ENCODE data around the gene THAP8. TPM values are rescaled to one million over a fixed set of nuclear protein-coding genes. Genes with fewer than 3 reads are reported as not detected.

THAP8 gene
- total and polyA plus RNA-seq, 2 of the 13 experiments (the other 11 are each of a cell fraction or from before 2014, with no cell fraction given): 1.7 to 3.7 TPM

- no peak for TF ChIP-seq KDM6A (CRISPR knock-in tag; IDR thresholded peaks at IDR 0.05; ENCODE audit: low read depth)
- TF ChIP-seq, protein P1, sequence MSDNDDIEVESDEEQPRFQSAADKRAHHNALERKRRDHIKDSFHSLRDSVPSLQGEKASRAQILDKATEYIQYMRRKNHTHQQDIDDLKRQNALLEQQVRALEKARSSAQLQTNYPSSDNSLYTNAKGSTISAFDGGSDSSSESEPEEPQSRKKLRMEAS (IDR thresholded peaks at IDR 0.05): no peak
- TF ChIP-seq ATF2 (CRISPR knock-in tag; IDR thresholded peaks at IDR 0.05): no peak
- no peak for TF ChIP-seq NFE2L1 (CRISPR knock-in tag; IDR thresholded peaks at IDR 0.05; ENCODE audit: borderline replicate concordance)
- TF ChIP-seq ZNF232 (CRISPR knock-in tag; IDR thresholded peaks at IDR 0.05; ENCODE audit: borderline replicate concordance): no peak
- no peak for TF ChIP-seq ZFAT (CRISPR knock-in tag; conservative IDR thresholded peaks at IDR 0.05)
- TF ChIP-seq, protein P2, sequence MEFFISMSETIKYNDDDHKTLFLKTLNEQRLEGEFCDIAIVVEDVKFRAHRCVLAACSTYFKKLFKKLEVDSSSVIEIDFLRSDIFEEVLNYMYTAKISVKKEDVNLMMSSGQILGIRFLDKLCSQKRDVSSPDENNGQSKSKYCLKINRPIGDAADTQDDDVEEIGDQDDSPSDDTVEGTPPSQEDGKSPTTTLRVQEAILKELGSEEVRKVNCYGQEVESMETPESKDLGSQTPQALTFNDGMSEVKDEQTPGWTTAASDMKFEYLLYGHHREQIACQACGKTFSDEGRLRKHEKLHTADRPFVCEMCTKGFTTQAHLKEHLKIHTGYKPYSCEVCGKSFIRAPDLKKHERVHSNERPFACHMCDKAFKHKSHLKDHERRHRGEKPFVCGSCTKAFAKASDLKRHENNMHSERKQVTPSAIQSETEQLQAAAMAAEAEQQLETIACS (CRISPR knock-in tag; IDR thresholded peaks at IDR 0.05): no peak
- no peak for TF ChIP-seq AGO2 (optimal IDR thresholded peaks at IDR 0.05; ENCODE audit: low read depth, low read length)
- TF ChIP-seq FOXC1 (CRISPR knock-in tag; IDR thresholded peaks at IDR 0.05; ENCODE audit: borderline replicate concordance): no peak
- TF ChIP-seq ZNF773 (CRISPR knock-in tag; IDR thresholded peaks at IDR 0.05; ENCODE audit: borderline replicate concordance): no peak
- TF ChIP-seq HNF1B (CRISPR knock-in tag; IDR thresholded peaks at IDR 0.05): no peak
- TF ChIP-seq, protein P3, sequence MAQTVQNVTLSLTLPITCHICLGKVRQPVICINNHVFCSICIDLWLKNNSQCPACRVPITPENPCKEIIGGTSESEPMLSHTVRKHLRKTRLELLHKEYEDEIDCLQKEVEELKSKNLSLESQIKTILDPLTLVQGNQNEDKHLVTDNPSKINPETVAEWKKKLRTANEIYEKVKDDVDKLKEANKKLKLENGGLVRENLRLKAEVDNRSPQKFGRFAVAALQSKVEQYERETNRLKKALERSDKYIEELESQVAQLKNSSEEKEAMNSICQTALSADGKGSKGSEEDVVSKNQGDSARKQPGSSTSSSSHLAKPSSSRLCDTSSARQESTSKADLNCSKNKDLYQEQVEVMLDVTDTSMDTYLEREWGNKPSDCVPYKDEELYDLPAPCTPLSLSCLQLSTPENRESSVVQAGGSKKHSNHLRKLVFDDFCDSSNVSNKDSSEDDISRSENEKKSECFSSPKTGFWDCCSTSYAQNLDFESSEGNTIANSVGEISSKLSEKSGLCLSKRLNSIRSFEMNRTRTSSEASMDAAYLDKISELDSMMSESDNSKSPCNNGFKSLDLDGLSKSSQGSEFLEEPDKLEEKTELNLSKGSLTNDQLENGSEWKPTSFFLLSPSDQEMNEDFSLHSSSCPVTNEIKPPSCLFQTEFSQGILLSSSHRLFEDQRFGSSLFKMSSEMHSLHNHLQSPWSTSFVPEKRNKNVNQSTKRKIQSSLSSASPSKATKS (CRISPR knock-in tag; IDR thresholded peaks at IDR 0.05): no peak
- no peak for TF ChIP-seq NFRKB (IDR thresholded peaks at IDR 0.05)
- no peak for TF ChIP-seq TMF1 (CRISPR knock-in tag; IDR thresholded peaks at IDR 0.05; ENCODE audit: low read depth)
- TF ChIP-seq ZBTB42 (CRISPR knock-in tag; IDR thresholded peaks at IDR 0.05): no peak
- TF ChIP-seq HOXD1 (CRISPR knock-in tag; IDR thresholded peaks at IDR 0.05): peak; percentile 100
- no peak for TF ChIP-seq ZNF850 (CRISPR knock-in tag; conservative IDR thresholded peaks at IDR 0.05)
- no peak for TF ChIP-seq TBL1XR1 (IDR thresholded peaks at IDR 0.05; ENCODE audit: borderline replicate concordance, low read length, partially characterized antibody)
- TF ChIP-seq, protein P4, sequence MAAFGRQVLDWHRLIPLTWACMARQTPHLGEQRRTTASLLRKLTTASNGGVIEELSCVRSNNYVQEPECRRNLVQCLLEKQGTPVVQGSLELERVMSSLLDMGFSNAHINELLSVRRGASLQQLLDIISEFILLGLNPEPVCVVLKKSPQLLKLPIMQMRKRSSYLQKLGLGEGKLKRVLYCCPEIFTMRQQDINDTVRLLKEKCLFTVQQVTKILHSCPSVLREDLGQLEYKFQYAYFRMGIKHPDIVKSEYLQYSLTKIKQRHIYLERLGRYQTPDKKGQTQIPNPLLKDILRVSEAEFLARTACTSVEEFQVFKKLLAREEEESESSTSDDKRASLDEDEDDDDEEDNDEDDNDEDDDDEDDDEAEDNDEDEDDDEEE (CRISPR knock-in tag; IDR thresholded peaks at IDR 0.05): no peak
- no peak for TF ChIP-seq ATM (IDR thresholded peaks at IDR 0.05; ENCODE audit: borderline replicate concordance)
- no peak for TF ChIP-seq RFX1 (IDR thresholded peaks at IDR 0.05)
- TF ChIP-seq ZNF180 (CRISPR knock-in tag; IDR thresholded peaks at IDR 0.05; ENCODE audit: borderline replicate concordance, low read depth): no peak
Measured at GRCh38 chr19:36073121-36073876, 19.2 kb upstream of the THAP8 start (continued).
